ENCODE results near the gene MBNL1.

- TF ChIP-seq CTCF (conservative IDR thresholded peaks at IDR 0.05; ENCODE audit: low read length): no peak
- TF ChIP-seq EZH2phosphoT487 (IDR thresholded peaks at IDR 0.05; ENCODE audit: borderline replicate concordance, low read depth, low read length): no peak
These were observed 92.2 kb downstream of the MBNL1 start for GRCh38 chr3:152360966-152361365.
